Epithelial cell of prostate (primary cell): ENCODE results near the gene ARHGAP8.

Experiments used
- DNase-seq: peaks from one replicate; pipeline ENCODE4 v3.0.0-alpha.2; 2011; ENCODE audit warnings: low read depth, low spot score
- H3K27ac ChIP-seq: fragments of 450-650 bp; 2 replicates; pipeline ENCODE4 v1.5.1; 2017; ENCODE audit warnings: mild to moderate bottlenecking

The ARHGAP8 gene

DNA sequence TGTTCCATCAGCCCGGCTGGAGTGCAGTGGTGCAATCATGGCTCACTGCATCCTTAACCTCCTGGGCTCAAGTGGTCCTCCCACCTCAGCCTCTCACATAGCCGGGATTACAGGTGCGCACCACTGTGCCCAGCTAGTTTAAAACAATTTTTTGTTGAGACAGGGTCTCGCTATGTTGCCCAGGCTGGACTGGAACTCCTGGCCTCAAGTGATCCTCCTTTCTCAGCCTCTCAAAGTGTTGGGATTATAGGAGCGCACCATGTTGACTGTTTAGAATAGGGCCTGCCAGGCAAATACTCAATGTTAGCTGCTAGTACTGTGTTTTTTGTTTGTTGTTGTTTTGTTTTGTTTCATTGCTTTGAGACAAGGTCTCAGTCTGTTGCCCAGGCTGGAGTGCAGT, 66.4 kb downstream of the ARHGAP8 start:
- no peak overlapping the region for H3K27ac ChIP-seq
- DNase-seq: no peak

DNA sequence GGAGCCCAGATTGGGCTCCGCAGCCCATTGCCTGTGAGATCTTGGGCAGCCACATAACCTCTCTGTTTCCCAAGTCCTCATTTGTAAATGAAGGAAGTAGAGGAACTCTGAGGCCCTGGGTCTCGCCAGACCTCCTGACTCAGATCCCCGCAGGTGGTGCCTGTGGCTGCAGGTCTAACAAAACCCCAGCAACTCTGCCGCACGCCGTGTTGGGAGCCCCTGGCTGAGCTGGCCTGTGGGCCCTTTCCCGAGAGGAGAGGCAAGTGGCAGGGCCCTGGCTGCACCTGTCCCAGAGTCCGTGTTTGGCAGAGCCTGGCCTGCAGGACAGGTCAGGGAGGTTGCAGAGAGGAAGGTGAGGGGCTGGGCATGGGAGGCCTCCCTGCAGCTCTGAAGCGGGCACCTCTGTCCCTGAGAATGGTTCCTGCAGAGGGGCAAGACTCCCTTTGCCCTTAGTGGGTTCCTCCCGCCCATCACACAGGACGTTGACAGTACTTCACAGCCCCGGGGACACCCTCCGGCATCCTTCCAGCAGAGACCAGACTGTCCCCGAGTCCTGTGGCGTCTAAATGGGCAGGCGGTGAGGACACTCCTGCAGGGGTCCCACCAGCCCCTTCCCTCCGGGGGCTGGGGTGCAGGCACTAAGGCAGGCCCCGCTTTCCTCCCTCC, 67.7 kb downstream of the ARHGAP8 start:
- no peak for DNase-seq
- no peak overlapping the region for H3K27ac ChIP-seq

DNA sequence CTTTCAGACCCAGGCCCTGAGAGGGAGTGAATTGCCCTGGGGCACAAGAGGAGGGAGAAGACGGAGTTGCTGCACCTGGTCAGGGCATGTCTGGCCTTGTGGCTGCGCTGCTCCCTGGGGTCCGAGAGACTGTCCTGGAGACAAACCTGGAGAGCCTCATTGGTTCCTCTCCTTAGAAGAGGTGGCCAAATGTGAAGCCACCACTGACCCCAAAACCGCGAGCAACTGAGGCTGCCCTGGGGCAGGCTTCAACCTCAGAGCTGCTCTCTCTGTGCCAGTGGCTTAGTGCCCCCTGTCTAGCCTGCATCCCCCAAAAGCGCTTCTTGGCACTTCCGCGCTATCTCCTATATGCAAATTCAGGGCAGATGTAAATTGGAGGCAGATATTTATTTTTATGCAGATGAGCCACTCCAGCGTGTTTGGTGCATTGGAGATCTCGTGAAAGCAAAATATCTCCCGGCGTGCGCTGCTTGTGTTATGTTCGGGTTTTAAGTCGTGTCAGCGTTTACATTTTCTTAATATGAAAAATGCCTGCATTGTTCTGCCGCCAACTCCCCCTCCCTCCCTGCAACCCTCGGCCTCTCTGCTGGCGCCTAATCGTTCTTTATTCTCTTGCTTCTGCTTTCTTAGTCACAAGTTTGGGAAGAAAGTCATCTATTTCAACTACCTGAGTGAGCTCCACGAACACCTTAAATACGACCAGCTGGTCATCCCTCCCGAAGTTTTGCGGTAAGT, 69.5 kb downstream of the ARHGAP8 start:
- no peak overlapping the region for H3K27ac ChIP-seq
- no peak for DNase-seq

DNA sequence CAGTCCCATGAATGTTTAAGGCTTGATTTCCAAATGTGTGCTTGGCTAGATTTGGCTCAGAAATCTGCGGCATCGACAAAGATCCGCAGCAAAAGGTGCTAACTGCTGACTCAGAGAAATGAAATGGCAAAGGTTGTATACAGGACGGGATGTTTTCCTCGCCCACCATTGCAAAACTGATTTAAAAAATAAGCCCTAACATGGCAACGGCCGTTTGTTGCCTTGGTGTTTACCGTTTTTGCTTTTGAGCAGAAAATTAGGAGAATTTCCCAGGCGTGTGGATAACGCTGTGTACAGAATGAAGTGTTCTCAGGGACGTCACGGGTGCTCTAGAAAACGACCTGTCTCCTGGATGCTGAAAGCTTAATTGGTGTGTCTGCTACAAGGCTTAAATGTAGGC, 70.2 kb downstream of the ARHGAP8 start:
- H3K27ac ChIP-seq: no peak overlapping the region
- DNase-seq: no peak

DNA sequence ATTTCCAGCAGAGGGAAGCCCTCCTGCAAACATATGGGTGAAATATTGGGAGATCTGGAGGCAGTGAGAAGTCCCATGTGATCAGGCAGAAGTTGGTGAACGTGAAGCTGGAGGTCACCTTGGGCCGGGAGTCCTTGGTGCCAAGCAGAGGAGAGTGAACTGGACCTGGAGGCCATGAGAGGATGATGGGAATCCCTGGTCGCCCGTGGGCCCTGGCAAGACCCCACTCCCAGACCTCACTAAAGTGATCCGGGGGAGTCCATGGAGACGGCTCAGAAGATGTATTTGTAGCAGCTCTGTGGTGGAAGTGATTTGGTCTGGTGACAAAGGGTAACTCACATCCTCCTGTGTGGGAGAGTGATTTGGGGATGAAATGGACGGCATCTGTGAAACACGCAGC, 71.0 kb downstream of the ARHGAP8 start:
- H3K27ac ChIP-seq: no peak overlapping the region
- no peak for DNase-seq

DNA sequence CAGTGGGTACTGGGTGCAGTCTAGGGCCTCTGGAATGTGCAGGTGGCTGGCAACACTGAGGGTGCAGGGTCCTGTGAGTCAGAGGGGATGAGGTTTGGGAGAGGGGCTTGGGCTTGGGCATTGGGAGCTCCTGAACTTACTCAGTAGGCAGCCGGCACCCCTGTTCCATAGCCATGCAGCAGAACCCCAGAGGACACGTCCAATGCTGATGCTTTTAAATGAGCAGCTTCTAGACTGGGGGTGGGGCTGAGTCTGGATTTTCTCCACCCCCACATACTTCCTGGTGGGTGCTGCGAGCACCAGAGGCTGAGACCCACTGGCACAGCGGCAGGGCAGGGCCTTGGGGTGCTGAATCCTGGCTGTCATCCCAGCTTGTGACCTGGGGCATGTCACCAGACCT, 71.4 kb downstream of the ARHGAP8 start:
- DNase-seq: no peak
- no peak overlapping the region for H3K27ac ChIP-seq

DNA sequence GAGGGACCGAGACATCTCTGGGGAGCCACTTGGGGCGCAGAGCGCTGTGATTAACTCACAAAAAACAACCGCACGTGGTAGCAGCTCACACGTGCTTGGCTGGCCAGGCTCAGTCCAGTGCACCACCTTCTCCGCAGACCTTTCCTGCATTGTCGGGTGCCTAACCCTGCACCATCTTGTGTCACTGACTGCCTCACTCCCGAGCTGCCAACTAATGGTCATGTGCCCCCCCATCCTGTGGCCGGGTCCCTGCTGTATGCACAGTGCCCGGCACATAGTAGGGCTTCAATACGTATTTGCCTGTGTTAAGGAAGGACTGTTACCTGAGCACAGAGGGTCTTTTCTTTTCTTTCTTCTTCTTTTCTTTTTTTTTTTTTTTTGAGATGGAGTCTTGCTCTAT, 71.9 kb downstream of the ARHGAP8 start:
- H3K27ac ChIP-seq: no peak overlapping the region
- DNase-seq: no peak

DNA sequence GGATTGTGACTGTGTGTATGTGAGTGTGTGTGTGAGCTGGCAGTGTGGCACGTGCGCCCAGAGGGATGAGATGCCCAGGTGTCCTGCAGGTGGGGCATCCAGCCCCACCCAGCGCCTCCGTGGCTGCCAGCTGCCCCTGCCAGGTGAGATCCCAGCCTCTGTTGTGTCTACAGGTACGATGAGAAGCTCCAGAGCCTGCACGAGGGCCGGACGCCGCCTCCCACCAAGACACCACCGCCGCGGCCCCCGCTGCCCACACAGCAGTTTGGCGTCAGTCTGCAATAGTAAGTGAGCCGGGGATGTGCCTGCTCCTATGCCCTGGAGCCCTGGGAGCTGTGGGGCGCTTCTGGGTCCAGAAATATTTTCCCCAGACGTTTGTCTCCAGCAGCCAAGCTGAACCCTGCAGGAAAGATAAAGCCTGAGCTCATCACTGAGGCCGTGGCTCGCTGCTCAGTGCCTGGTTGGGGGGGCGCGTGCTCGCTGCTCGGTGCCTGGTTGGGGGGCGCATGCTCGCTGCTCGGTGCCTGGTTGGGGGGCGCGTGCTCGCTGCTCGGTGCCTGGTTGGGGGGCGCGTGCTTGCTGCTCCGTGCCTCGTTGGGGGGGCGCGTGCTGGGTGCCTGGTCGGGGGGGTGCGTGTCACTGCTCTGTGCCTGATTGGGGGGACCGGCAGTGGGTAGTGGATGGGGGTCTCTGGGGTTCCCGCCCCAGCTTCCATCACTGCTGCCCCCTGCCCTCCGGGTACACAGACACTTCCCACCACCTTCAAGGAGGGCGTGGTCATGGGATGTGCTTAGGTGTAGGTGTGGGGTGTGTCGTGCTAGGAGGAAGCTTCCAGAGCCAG, 73.2 kb downstream of the ARHGAP8 start:
- H3K27ac ChIP-seq: no peak overlapping the region
- no peak for DNase-seq

DNA sequence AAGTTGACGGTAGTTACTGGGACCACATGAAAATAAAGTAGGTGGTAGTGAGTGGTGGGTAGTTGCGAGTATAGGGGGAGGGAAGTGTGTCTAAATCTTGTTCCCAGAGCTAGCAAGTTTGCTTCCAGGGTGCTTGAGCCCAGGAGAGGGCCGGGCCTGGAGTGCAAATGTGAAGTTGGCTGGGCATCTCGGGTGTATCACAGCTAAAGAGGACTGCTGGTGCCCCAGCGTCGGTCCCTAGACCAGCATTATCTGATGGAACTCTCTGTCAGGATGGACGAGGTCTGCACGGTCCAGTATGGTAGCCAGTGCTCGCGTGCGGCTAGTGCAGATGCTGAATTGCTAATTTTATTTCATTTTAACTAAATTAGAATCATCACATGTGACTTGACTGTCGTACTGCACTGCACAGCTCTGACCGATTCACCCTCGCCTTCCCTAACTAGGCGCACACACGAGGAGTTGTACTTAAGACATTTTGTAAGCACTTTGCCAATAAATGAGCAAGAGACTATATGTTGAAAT, 75.4 kb downstream of the ARHGAP8 start:
- no peak overlapping the region for H3K27ac ChIP-seq
- DNase-seq: no peak

DNA sequence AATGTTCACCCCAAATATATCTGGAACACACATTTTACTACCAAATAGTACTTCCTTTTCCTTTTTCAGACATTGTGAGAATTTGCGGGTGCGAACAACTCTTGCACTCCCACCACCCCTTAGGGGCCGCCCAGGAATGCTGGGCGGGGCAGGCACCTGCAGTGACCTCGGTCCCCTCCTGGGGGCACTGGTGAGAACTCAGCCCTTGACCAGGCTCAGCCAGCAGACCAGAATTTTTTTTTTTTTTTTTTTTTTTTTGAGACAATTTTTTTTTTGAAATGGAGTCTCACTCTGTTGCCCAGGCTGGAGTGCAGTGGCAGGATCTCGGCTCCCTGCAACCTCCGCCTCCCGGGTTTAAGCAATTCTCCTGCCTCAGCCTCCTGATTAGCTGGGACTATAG, 75.8 kb downstream of the ARHGAP8 start:
- DNase-seq: no peak
- H3K27ac ChIP-seq: no peak overlapping the region

DNA sequence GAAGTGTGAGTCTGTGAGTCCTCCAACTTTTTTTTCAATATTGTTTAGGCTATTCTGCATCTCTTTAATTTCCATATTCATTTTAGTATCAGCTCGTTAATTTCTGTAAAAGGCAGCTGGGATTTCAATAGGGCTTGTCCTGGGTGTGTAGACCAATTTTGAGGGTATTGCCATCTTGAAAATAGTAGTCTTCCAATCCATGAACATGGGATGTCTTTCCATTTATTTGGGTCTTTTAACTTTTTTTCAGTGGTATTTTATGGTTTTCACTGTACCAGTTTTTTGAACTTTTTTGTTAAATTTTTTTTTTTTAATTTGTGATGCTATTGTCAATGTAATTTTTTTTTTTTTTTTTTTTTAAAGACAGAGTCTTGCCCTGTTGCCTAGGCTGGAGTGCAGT, 79.5 kb downstream of the ARHGAP8 start:
- H3K27ac ChIP-seq: no peak overlapping the region
- no peak for DNase-seq

DNA sequence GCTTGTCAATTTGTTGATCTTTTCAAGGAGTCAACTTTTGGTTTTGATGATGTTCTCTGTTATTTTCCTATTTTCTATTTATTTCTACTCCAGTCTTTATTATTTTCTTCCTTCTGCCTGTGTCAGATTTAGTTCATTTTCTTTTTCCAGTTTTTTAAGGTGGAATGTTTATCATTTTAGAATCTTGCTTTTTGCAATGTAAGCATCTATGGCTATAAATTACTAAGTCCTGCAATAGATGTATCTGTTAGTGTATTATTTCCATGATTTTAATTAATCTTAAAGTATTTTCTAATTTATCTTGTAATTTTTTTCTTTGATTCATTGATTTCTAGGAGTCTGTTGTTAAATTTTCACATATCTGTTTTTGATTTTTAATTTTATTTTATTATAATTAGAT, 81.7 kb downstream of the ARHGAP8 start:
- H3K27ac ChIP-seq: no peak overlapping the region
- DNase-seq: no peak

DNA sequence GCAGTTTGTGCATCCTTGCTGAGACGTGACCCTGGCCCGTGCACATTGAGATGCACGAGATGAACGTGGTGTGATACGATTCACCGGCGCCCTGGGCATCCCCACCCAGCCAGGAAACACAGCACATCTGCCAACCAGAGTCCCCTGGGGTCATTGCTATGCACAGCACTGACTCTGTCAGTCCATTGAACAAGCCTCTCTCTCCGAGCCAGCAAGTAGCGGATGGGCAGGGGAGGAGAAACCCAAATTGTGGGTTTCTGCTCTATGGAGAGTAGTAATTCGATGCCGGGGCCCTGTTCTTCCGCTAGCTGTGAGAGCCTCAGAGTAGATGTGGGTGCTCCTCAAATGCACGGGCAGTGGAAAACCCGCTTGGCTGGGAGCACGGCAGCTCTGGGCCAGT, 85.1 kb downstream of the ARHGAP8 start:
- H3K27ac ChIP-seq: no peak overlapping the region
- no peak for DNase-seq

DNA sequence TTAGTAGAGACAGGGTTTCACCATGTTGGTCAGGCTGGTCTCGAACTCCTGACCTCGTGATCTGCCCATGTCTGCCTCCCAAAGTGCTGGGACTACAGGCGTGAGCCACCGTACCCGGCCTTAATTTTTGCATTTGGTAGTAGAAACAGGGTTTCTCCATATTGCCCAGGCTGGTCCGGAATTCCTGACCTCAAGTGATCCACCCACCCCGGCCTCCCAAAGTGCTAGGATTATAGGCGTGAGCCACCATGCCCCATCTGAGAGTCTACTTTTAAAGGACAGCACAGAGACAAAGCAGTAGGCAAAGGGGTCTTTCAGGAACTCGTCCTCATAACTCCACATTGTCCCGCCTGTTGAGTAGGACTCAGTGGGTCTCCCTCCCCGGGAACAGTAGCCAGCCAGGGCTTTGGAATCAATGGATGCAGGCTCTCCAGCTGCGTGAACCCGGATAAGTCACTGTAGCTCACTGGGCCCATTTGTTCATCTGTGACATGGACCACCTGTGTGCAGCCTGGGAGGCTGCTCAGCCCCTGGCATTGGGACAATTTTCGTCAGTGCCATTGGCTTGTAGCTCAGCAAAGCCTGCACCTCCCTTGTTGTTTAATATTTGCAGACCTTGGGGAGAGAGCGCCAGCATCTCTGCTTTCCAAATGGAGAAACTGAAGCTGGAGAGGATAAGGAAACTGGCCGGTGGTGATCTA, 86.1 kb downstream of the ARHGAP8 start:
- no peak for DNase-seq
- no peak overlapping the region for H3K27ac ChIP-seq

DNA sequence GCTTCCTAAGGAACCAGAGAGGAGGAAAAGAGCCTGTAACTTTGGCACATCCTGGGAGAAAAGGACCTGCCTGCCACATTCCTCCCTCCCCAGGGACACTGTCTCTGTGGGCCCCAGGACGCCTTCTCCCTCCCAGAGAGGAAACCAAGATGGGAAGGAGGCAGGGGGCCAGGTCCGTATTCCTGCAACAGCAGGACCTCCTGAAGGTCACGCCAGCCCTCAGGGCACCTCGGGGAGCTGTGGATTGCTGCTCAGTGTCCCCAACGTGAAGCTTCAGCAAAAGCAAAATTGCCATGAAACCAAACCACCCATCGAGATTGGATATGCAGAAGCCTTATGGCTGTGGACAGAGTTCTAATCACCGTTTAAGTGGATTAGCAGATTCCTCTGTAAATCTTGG, 86.7 kb downstream of the ARHGAP8 start:
- no peak for DNase-seq
- no peak overlapping the region for H3K27ac ChIP-seq

DNA sequence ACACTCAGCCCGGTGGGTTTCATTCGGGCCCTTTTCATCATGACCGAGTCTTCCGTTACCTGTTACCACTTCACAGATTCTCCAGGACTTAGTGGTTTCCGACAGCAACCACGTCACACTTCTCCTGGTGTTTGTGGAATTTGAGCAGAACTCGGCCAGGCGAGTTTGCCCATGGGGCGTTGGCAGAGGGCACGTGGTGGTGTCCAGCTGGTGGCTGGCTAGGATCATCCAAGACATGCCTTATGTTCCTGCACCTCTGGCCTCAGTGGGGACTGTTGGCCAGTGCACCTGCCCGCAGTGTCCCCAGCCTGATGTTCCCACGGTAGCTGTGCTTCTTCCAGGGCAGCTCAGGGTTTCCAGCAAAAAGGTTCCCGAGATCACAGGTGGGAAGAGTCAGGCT, 87.3 kb downstream of the ARHGAP8 start:
- H3K27ac ChIP-seq: no peak overlapping the region
- DNase-seq: no peak

DNA sequence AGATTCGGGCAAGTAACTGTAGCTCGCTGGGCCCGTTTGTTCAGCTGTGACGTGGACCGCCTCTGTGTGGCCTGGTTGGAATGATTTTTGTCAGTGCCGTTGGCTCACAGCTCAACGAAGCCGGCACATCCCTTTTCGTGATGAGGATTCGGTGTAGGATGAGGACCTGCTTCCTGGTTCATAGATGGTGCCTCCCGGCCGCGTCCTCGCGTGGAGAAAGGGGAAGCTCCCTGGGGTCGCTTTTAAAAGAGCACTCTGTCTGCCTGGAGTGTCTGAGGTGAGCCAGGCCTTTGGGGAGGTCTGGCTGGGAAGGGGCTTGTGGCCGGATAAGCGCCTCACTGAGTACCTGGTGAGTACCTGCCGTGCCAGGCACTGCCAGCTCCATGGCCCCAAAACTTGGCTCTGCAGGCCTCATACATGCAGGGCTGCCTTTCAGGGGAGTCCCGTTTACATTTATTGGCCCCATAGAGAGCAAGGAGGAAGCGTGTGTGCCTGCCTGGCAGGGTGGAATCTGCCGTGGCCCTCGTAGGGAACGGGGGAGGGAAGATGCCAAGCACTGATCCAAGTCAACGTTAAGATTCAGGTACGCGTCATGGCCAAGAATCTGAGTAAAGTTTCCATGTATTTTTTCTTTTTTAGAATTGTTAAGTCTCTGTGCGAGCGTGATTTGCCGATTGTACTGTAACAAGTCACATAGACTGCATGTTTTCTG, 88.4 kb downstream of the ARHGAP8 start:
- DNase-seq: no peak
- H3K27ac ChIP-seq: no peak overlapping the region

DNA sequence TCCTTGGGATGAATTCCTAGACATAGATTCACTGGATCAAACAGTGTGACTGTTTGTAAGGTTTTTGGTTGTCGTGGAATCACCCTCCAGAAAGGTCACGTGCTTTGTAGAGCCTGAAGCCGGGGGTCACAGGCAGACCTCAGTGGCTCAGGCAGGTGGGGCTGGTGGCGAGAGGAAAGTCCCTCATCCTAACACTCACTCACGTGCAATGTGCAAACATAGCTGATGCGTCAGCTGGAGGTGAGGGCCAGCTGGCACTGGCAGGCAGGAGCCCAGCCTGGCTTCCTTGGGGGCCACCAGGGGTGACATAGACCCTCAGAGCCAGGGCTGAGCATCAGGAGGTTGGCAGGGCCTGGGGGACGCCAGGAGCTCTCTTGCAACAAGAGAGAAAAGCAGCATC, 90.0 kb downstream of the ARHGAP8 start:
- no peak overlapping the region for H3K27ac ChIP-seq
- DNase-seq: no peak

DNA sequence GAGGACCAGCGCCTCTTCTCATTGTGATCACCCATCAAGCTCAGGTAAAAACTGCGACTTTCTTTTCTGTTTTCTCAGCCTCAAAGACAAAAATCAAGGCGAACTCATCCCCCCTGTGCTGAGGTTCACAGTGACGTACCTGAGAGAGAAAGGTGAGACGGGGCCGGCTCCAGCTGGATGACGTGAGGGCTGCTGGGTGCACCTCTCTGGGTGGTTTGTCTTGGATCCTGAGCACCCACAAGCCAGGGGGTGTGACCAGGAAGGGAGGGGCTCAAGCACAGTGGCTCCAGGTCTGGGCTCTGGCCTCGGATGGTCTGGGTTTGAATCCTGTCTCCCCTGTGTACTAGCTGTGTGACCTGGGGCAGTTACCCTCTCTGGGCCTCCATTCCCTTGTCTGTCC, 92.8 kb downstream of the ARHGAP8 start:
- no peak overlapping the region for H3K27ac ChIP-seq
- no peak for DNase-seq
